CD4-positive, alpha-beta T cell (primary cell): ENCODE data around the gene LRGUK. TPM values are rescaled to one million over a fixed set of nuclear protein-coding genes. Genes with fewer than 3 reads are reported as not detected.

Source experiments
- ATAC-seq: fragments of 200-7000 bp; cut with Tn5 transposase; one replicate; pipeline ENCODE4 v1.10.0; 2022; ENCODE audit warnings: mild to moderate bottlenecking; ENCODE audit not compliant: poor library complexity
- CTCF ChIA-PET: fragments of 350-600 bp; sonication (Branson Sonifier 250); formaldehyde crosslinking; loops from one replicate; lab custom pipeline; 2021; ENCODE audit warnings: antibody characterized with exemption, inconsistent platforms; lab: Charles Lee
- POLR2A ChIA-PET: fragments of 350-600 bp; sonication (Branson Sonifier 250); formaldehyde crosslinking; loops from one replicate; lab custom pipeline; 2021; ENCODE audit warnings: antibody characterized with exemption, inconsistent platforms; lab: Charles Lee
- DNase-seq, 14 experiments: peaks; one replicate each; pipeline ENCODE4 v3.0.0-alpha.2; 2013 to 2020; ENCODE audit warnings: mixed read lengths in 2 of 14
- H3K27ac ChIP-seq, 2 donors: one replicate each; pipeline versions ENCODE4 v1.5.1 to v1.7.0; 2013; ENCODE audit warnings: low read length in 2 of 2, low read depth in 1 of 2, mild to moderate bottlenecking in 1 of 2
- H3K27me3 ChIP-seq, 2 experiments: 1 replicate in 1 of 2; 2 replicates in 1 of 2; pipeline versions ENCODE4 v1.6.1 to v1.7.0; 2013; ENCODE audit warnings: low read length in 2 of 2, control low read depth in 1 of 2, mild to moderate bottlenecking in 1 of 2, moderate library complexity in 1 of 2; ENCODE audit not compliant: insufficient read depth in 2 of 2, control insufficient read depth in 1 of 2
- H3K36me3 ChIP-seq: one replicate; pipeline ENCODE4 v1.6.1; 2013; ENCODE audit warnings: low read length, control low read depth; ENCODE audit not compliant: insufficient read depth
- H3K4me1 ChIP-seq: one replicate; pipeline ENCODE4 v1.6.1; 2013; ENCODE audit warnings: low read length, control low read depth; ENCODE audit not compliant: insufficient read depth
- H3K4me3 ChIP-seq: one replicate; pipeline ENCODE4 v1.5.1; 2013; ENCODE audit warnings: mild to moderate bottlenecking, low read length, moderate library complexity
- H3K9me3 ChIP-seq, 2 experiments: 1 replicate in 1 of 2; 2 replicates in 1 of 2; pipeline versions ENCODE4 v1.6.1 to v1.7.0; 2013; ENCODE audit warnings: low read length in 2 of 2, mild to moderate bottlenecking in 2 of 2, control low read depth in 1 of 2, moderate library complexity in 1 of 2; ENCODE audit not compliant: control insufficient read depth in 1 of 2, insufficient read depth in 1 of 2
- H3K27ac Mint-ChIP-seq: one replicate; pipeline ENCODE4 v1.8.0; 2020; ENCODE audit warnings: mixed read lengths
- H3K27me3 Mint-ChIP-seq: one replicate; pipeline ENCODE4 v1.8.0; 2021; ENCODE audit warnings: mixed read lengths
- H3K36me3 Mint-ChIP-seq: one replicate; pipeline ENCODE4 v1.8.0; 2021; ENCODE audit warnings: low read depth, mixed read lengths
- H3K4me1 Mint-ChIP-seq: one replicate; pipeline ENCODE4 v1.8.0; 2021; ENCODE audit warnings: low read depth, mixed read lengths
- H3K4me3 Mint-ChIP-seq: one replicate; pipeline ENCODE4 v1.8.0; 2020; ENCODE audit warnings: mild to moderate bottlenecking, mixed read lengths
- H3K9me3 Mint-ChIP-seq: one replicate; pipeline ENCODE4 v1.8.0; 2020; ENCODE audit warnings: mixed read lengths
- CTCF ChIP-seq: fragments of 200-600 bp; IDR thresholded peaks from one replicate; pipeline ENCODE4 v1.8.0; 2022; ENCODE audit warnings: antibody characterized with exemption, mild to moderate bottlenecking
- intact Hi-C, 2 experiments: fragments of 100-400 bp; cut with DNase I in 1 of 2; cut with micrococcal nuclease in 1 of 2; formaldehyde crosslinking; loops; one replicate each; pipeline versions ENCODE4 v1.15.1 to v1.9.0; 2023 to 2025; cut with DNase I, micrococcal nuclease
- total RNA-seq, 174 experiments: library from RNA in 2 of 174; stranded (reverse) in 2 of 174; gene quantifications; one replicate each; pipeline ENCODE4 v1.2.3 and lab custom pipeline; 2021 to 2026

Gene LRGUK
- total RNA-seq, 2 experiments from 2014 or later, result 0.20 to 0.27 TPM

GRCh38 chr7:134189559-134189958, 62.4 kb downstream of the LRGUK start:
- Mint-ChIP-seq H3K9me3 (no peaks in the 10 kb centered on the region), H3K27me3 (peaks cover 6% of the 10 kb centered on the region), H3K27ac (no peak overlapping the region), H3K4me1 (no peaks in the 10 kb centered on the region), H3K36me3 (no peaks in the 10 kb centered on the region), H3K4me3 (no peak overlapping the region)
- Histone ChIP-seq H3K4me1 (no peaks in the 10 kb centered on the region), H3K27me3 (no peaks in the 10 kb centered on the region), H3K9me3 (no peaks in the 10 kb centered on the region), H3K4me3 (no peak overlapping the region), H3K27ac (no peak overlapping the region), H3K36me3 (no peaks in the 10 kb centered on the region)
- CTCF ChIA-PET, result no interaction called here
- intact Hi-C loops, result no loop called here
- ATAC-seq (no peak), DNase-seq (no peak)
- POLR2A ChIA-PET, result no interaction called here
- TF ChIP-seq CTCF, result no peak

GRCh38 chr7:134191876-134192275, 64.7 kb downstream of the LRGUK start:
- Histone ChIP-seq H3K27ac (no peak overlapping the region), H3K4me3 (no peak overlapping the region), H3K27me3 (no peaks in the 10 kb centered on the region), H3K36me3 (no peaks in the 10 kb centered on the region), H3K4me1 (no peaks in the 10 kb centered on the region), H3K9me3 (no peaks in the 10 kb centered on the region)
- H3K36me3 Mint-ChIP-seq, result no peaks in the 10 kb centered on the region
- CTCF ChIA-PET, result no interaction called here
- H3K27ac Mint-ChIP-seq, result no peak overlapping the region
- no peaks in the 10 kb centered on the region for H3K27me3 Mint-ChIP-seq
- intact Hi-C loops, result no loop called here
- H3K9me3 Mint-ChIP-seq, result no peaks in the 10 kb centered on the region
- H3K4me3 Mint-ChIP-seq, result no peak overlapping the region
- DNase-seq, result no peak
- POLR2A ChIA-PET, result no interaction called here
- no peak for ATAC-seq
- TF ChIP-seq CTCF, result no peak
- no peaks in the 10 kb centered on the region for H3K4me1 Mint-ChIP-seq

- ATAC-seq, result no peak
- POLR2A ChIA-PET, result no interaction called here
- no peak for TF ChIP-seq CTCF
These were observed 66.1 kb downstream of the LRGUK start for GRCh38 chr7:134193240-134193639.

More at GRCh38 chr7:134193240-134193639, 66.1 kb downstream of the LRGUK start:
- Histone ChIP-seq H3K27ac (no peak overlapping the region), H3K9me3 (no peaks in the 10 kb centered on the region), H3K27me3 (no peaks in the 10 kb centered on the region), H3K4me1 (no peaks in the 10 kb centered on the region), H3K4me3 (no peak overlapping the region), H3K36me3 (no peaks in the 10 kb centered on the region)
- DNase-seq, result no peak
- CTCF ChIA-PET, result no interaction called here
- Mint-ChIP-seq H3K36me3 (no peaks in the 10 kb centered on the region), H3K27me3 (no peaks in the 10 kb centered on the region), H3K9me3 (no peaks in the 10 kb centered on the region), H3K4me3 (no peak overlapping the region), H3K27ac (no peak overlapping the region), H3K4me1 (no peaks in the 10 kb centered on the region)
- intact Hi-C loops, result no loop called here
